Prostate gland (tissue), 2 donors: ENCODE measurements around the gene LRRC32. TPM values are rescaled to one million over a fixed set of nuclear protein-coding genes. Genes with fewer than 3 reads are reported as not detected.

Source experiments
- DNase-seq: peaks from one replicate; pipeline ENCODE4 v3.0.0-alpha.2; 2019; ENCODE audit warnings: low spot score
- H3K27ac ChIP-seq, 2 donors: fragments of 200-600 bp; sonication (generic); 2 replicates each; pipeline ENCODE4 v1.5.1; 2017 to 2019
- H3K27me3 ChIP-seq: fragments of 200-600 bp; sonication (generic); replicated peaks from 2 replicates; pipeline ENCODE4 v1.5.1; 2019; ENCODE audit not compliant: insufficient read depth
- H3K36me3 ChIP-seq, 2 donors: fragments of 200-600 bp; sonication (generic); 1 replicate in 1 of 2; 2 replicates in 1 of 2; pipeline versions ENCODE4 v1.5.1 to v1.8.1; 2017 to 2019
- H3K4me1 ChIP-seq: fragments of 200-600 bp; sonication (generic); replicated peaks from 2 replicates; pipeline ENCODE4 v1.5.1; 2019
- H3K4me3 ChIP-seq, 2 donors: fragments of 200-600 bp; sonication (generic); 2 replicates each; pipeline ENCODE4 v1.5.1; 2017 to 2019
- H3K9me3 ChIP-seq: fragments of 200-600 bp; sonication (generic); 2 replicates; pipeline ENCODE4 v1.5.1; 2017
- POLR2A ChIP-seq: fragments of 450-650 bp; IDR thresholded peaks from one replicate; pipeline ENCODE4 v1.6.1; 2016; ENCODE audit warnings: antibody characterized with exemption, mild to moderate bottlenecking
- POLR2AphosphoS5 ChIP-seq: sonication (generic); formaldehyde crosslinking; IDR thresholded peaks from one replicate; pipeline ENCODE4 v1.6.1; 2017; ENCODE audit warnings: antibody characterized with exemption
- WGBS: methylation state at CpG from one replicate; pipeline ENCODE4 v1.1.5; 2018; 5-methylcytosine and 5-hydroxymethylcytosine counted together
- intact Hi-C: fragments of 100-400 bp; cut with DNase I; formaldehyde crosslinking; loops from one replicate; pipeline ENCODE4 v1.14.2; 2022
- total RNA-seq, 2 donors: library from RNA; depleted of rRNA; stranded (reverse); fragments of >200 nt; gene quantifications; one replicate each; pipeline ENCODE4 v1.1.0, GENCODE V29; 2016
- TF ChIP-seq, protein P1 (sequence below), 4 experiments: fragments of 200-600 bp in 2 of 4; fragments of 450-650 bp in 2 of 4; sonication (generic) in 2 of 4; IDR thresholded peaks; 1 replicate in 3 of 4; 2 replicates in 1 of 4; pipeline ENCODE4 v1.5.1; 2016 to 2019; ENCODE audit warnings: antibody characterized with exemption in 4 of 4, mild to moderate bottlenecking in 2 of 4, moderate library complexity in 2 of 4

LRRC32 gene
- total RNA-seq, 2 donors from 2014 or later = 16.2 to 37.3 TPM

DNA sequence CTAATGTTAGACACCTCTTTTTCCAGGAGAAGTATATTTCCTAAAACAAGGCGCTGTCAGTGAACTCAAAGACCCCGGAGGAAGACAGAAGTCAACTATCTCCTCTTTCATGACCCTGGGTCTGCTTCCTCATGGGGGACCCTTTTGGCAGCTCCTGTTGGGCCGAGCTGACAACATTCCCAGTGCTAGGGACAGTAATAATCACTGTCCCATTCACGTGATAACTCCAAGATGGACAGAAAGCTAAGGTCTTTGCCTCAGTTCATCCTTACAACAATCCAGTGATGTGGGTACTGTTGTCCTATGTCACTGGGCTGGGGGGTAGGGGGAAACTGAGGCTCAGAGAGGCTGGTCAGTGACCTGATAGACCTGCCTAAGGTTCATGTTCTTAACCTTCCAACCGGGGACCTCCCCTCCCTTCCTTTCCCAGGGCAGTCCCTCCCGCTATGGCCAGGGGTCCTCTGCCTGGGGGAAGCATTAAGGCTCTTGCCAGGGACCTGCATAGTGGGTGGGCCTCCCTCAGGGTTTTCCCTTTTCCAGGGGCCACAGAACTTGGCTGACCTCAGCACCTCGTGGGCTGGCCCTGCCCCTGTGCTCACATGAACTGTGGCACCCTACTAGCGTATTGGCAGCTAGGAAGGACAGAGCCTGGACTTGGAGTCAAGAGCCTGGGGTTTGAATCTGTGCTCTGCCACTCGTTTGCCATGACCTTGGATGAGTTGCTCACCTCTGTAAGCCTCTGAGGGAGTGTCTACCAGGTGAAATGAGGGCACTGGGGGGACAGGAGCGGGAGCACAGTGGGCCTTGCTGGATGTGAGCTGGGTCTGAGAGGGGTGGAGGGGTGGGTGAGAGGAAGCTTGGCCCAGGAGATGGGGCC, 53.6 kb downstream of the LRRC32 start:
- no peak for TF ChIP-seq POLR2AphosphoS5
- TF ChIP-seq, protein P1, sequence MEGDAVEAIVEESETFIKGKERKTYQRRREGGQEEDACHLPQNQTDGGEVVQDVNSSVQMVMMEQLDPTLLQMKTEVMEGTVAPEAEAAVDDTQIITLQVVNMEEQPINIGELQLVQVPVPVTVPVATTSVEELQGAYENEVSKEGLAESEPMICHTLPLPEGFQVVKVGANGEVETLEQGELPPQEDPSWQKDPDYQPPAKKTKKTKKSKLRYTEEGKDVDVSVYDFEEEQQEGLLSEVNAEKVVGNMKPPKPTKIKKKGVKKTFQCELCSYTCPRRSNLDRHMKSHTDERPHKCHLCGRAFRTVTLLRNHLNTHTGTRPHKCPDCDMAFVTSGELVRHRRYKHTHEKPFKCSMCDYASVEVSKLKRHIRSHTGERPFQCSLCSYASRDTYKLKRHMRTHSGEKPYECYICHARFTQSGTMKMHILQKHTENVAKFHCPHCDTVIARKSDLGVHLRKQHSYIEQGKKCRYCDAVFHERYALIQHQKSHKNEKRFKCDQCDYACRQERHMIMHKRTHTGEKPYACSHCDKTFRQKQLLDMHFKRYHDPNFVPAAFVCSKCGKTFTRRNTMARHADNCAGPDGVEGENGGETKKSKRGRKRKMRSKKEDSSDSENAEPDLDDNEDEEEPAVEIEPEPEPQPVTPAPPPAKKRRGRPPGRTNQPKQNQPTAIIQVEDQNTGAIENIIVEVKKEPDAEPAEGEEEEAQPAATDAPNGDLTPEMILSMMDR (IDR thresholded peaks at IDR 0.05) = no peak
- no peak for TF ChIP-seq POLR2A
- WGBS = 85% methylated on average over 10 of the region's 10 CpGs
- H3K27me3 ChIP-seq = no peaks in the 10 kb centered on the region
- no peaks in the 10 kb centered on the region for H3K9me3 ChIP-seq
- no peaks in the 10 kb centered on the region for H3K36me3 ChIP-seq
- intact Hi-C loops = no loop called here
- H3K4me1 ChIP-seq = no peaks in the 10 kb centered on the region
- H3K27ac ChIP-seq = no peak overlapping the region
- H3K4me3 ChIP-seq = no peak overlapping the region
- no peak for DNase-seq

DNA sequence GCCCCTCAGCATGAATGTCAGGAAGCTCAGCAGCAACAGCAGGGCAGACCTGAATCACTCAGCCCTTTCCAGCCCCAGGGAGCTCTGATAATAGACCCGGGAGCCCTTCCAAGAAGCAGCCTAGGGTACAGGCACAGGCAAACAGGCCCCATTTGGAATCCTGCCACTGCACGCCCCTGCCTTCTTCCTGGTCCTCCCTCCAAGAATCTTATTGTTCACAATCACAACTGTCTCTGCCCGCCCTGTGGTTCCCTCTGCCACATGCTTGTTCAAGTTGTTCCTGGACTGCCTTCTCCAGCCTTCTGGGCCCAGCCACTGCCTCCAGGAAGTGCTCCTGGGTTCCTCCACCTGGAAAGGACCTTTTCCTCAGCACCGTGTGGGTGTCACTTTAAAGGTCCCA, 54.6 kb downstream of the LRRC32 start:
- intact Hi-C loops = no loop called here
- TF ChIP-seq, protein P1 (IDR thresholded peaks at IDR 0.05) = no peak
- no peak for TF ChIP-seq POLR2A
- peak; percentile 21 for TF ChIP-seq POLR2AphosphoS5
- Histone ChIP-seq H3K27me3 (no peaks in the 10 kb centered on the region), H3K4me3 (no peak overlapping the region), H3K4me1 (no peaks in the 10 kb centered on the region), H3K9me3 (no peaks in the 10 kb centered on the region), H3K36me3 (no peaks in the 10 kb centered on the region), H3K27ac (no peak overlapping the region)
- peak; percentile 43 for DNase-seq
- WGBS = 29% methylated on average over 4 of the region's 4 CpGs

DNA sequence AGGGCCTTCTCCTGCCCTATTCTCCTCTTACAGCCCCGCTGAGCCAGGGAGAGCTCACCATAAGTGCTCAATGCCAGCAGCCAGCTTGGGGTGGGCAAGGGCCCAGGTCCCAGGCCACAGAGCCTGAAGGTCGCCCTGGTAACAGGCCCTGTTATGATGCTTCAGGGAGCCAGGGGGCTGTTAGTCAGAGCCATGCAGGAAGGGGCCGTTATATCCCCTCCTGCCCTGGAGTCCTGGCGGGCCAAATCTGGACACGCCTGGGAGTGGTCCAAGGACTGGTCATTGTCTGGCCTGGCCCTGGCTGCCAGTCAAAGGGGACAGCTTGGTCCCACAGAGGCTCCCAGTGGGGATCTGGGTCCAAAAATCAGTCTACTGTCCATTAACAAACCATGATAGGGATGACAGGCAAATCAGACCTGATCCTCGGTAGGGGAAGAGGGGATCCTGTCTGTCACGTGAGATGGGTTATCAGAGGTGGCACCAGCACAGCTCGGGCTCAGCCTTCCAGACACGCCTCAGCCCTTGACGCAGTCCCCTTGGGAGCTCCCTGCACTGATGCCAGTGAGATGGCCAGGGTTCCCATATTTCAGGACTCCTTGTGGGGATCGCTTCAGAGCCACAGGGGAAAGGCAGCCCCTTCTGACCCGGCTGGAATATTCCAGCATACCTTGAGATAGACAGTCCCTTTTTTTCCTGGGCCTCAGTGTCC, 55.9 kb downstream of the LRRC32 start:
- 89% methylated on average over 12 of the region's 12 CpGs for WGBS
- TF ChIP-seq, protein P1 (IDR thresholded peaks at IDR 0.05) = no peak
- TF ChIP-seq POLR2AphosphoS5 (no peak), POLR2A (no peak)
- H3K27me3 ChIP-seq = no peaks in the 10 kb centered on the region
- H3K9me3 ChIP-seq = no peaks in the 10 kb centered on the region
- no peaks in the 10 kb centered on the region for H3K36me3 ChIP-seq
- intact Hi-C loops = no loop called here
- H3K4me3 ChIP-seq = no peak overlapping the region
- no peak overlapping the region for H3K27ac ChIP-seq
- DNase-seq = no peak
- no peaks in the 10 kb centered on the region for H3K4me1 ChIP-seq

GRCh38 chr11:76613901-76614300, 56.6 kb downstream of the LRRC32 start:
- intact Hi-C loops = no loop called here
- no peaks in the 10 kb centered on the region for H3K9me3 ChIP-seq
- no peak overlapping the region for H3K4me3 ChIP-seq
- no peak for TF ChIP-seq POLR2AphosphoS5
- no peak for TF ChIP-seq POLR2A
- TF ChIP-seq, protein P1 (IDR thresholded peaks at IDR 0.05) = no peak
- DNase-seq = no peak
- no peak overlapping the region for H3K27ac ChIP-seq
- WGBS = 80% methylated on average over 4 of the region's 4 CpGs
- H3K27me3 ChIP-seq = no peaks in the 10 kb centered on the region
- H3K4me1 ChIP-seq = no peaks in the 10 kb centered on the region
- H3K36me3 ChIP-seq = no peaks in the 10 kb centered on the region
